SK-N-SH (cell line): ENCODE data around the gene CMBL.

Experiments used
- EZH2phosphoT487 ChIP-seq: fragments of 200-600 bp; sonication (generic); IDR thresholded peaks from 2 replicates; pipeline ENCODE4 v1.6.1; 2017; ENCODE audit warnings: low read depth, mixed run types, mild to moderate bottlenecking, antibody characterized with exemption, moderate library complexity, borderline replicate concordance
- POLR2AphosphoS5 ChIP-seq: IDR thresholded peaks from 2 replicates; pipeline ENCODE4 v1.6.1; 2012; ENCODE audit warnings: low read depth, low read length
- TF ChIP-seq, protein P1 (sequence below): fragments of 200-600 bp; sonication (generic); IDR thresholded peaks from 2 replicates; pipeline ENCODE4 v1.6.1; 2017; ENCODE audit warnings: antibody characterized with exemption, mild to moderate bottlenecking, moderate library complexity

DNA sequence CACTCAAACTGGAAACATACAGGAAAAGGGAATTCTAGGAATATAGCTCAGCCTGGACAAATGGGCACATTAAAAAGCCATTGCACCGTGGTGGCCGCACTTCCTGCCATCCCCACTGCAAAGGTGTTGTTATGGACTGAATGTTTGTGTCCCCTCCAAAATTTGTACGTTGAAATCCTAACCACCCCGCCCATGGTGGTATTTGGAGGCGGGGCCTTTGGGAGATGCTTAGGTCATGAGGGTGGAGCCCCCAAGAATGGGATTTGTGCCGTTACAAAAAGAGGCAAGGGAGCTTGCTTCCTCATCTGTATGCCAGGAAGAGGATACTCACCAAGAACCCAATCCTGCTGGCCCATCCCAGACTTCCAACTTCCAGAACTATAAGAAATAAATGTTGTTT lies 1.1 kb upstream of the CMBL start:
- TF ChIP-seq, protein P1, sequence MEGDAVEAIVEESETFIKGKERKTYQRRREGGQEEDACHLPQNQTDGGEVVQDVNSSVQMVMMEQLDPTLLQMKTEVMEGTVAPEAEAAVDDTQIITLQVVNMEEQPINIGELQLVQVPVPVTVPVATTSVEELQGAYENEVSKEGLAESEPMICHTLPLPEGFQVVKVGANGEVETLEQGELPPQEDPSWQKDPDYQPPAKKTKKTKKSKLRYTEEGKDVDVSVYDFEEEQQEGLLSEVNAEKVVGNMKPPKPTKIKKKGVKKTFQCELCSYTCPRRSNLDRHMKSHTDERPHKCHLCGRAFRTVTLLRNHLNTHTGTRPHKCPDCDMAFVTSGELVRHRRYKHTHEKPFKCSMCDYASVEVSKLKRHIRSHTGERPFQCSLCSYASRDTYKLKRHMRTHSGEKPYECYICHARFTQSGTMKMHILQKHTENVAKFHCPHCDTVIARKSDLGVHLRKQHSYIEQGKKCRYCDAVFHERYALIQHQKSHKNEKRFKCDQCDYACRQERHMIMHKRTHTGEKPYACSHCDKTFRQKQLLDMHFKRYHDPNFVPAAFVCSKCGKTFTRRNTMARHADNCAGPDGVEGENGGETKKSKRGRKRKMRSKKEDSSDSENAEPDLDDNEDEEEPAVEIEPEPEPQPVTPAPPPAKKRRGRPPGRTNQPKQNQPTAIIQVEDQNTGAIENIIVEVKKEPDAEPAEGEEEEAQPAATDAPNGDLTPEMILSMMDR: no peak
- TF ChIP-seq EZH2phosphoT487 (no peak), POLR2AphosphoS5 (no peak)
